ENCODE measurements around the gene PCDHA5. TPM values are rescaled to one million over a fixed set of nuclear protein-coding genes. Genes with fewer than 3 reads are reported as not detected.
"Not testable (repeated sequence)": the region's sequence is repeated elsewhere in the genome, so short reads cannot be mapped to it uniquely, and the experiment has no call there.

The PCDHA5 gene
- total RNA-seq, 4 donors from 2014 or later: 0.31 to 0.47 (median 0.46) TPM; not detected in 1

DNA sequence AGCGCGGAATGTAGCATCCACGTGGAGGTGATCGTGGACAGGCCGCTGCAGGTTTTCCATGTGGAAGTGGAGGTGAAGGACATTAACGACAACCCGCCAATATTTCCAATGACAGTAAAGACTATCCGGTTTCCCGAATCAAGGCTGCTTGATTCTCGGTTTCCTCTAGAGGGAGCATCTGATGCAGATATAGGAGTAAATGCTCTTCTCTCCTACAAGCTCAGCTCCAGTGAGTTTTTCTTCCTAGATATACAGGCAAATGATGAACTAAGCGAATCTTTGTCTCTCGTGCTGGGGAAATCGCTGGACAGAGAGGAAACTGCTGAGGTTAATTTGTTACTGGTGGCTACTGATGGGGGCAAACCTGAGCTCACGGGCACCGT, 26.2 kb upstream of the PCDHA5 start:
- TF ChIP-seq, protein P1, sequence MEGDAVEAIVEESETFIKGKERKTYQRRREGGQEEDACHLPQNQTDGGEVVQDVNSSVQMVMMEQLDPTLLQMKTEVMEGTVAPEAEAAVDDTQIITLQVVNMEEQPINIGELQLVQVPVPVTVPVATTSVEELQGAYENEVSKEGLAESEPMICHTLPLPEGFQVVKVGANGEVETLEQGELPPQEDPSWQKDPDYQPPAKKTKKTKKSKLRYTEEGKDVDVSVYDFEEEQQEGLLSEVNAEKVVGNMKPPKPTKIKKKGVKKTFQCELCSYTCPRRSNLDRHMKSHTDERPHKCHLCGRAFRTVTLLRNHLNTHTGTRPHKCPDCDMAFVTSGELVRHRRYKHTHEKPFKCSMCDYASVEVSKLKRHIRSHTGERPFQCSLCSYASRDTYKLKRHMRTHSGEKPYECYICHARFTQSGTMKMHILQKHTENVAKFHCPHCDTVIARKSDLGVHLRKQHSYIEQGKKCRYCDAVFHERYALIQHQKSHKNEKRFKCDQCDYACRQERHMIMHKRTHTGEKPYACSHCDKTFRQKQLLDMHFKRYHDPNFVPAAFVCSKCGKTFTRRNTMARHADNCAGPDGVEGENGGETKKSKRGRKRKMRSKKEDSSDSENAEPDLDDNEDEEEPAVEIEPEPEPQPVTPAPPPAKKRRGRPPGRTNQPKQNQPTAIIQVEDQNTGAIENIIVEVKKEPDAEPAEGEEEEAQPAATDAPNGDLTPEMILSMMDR (IDR thresholded peaks at IDR 0.05): no peak
- DNase-seq (ENCODE audit: low spot score): no peak
- no peak for ATAC-seq (ENCODE audit: low FRiP score)

- DNase-seq (ENCODE audit: low spot score); ATAC-seq (ENCODE audit: low FRiP score): not testable (repeated sequence)
Observed at GRCh38 chr5:140796072-140796717, 25.2 kb upstream of the PCDHA5 start.

GRCh38 chr5:140796718-140797095, 24.7 kb upstream of the PCDHA5 start:
- DNase-seq (ENCODE audit: low spot score) (no peak), ATAC-seq (ENCODE audit: low FRiP score) (no peak)
- TF ChIP-seq, protein P1 (IDR thresholded peaks at IDR 0.05): no peak

GRCh38 chr5:140800816-140801493, 20.5 kb upstream of the PCDHA5 start, which contains the start of gene PCDHA3:
PCDHA3 (plus strand) TSS chr5:140801057.
- TF ChIP-seq, protein P1 (IDR thresholded peaks at IDR 0.05): no peak
- ATAC-seq (ENCODE audit: low FRiP score): no peak
- DNase-seq (ENCODE audit: low spot score): no peak

DNA sequence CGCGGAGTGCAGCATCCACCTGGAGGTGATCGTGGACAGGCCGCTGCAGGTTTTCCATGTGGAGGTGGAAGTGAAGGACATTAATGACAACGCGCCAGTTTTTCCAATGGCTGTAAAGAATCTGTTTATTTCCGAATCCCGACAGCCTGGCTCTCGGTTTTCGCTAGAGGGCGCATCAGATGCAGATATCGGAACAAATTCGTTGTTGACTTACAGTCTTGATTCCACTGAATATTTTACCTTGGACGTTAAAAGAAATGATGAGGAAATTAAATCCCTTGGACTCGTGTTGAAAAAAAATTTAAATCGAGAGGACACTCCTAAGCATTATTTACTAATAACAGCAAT, 19.9 kb upstream of the PCDHA5 start:
- ATAC-seq (ENCODE audit: low FRiP score) (no peak), DNase-seq (ENCODE audit: low spot score) (no peak)
- TF ChIP-seq, protein P1 (IDR thresholded peaks at IDR 0.05): no peak

DNA sequence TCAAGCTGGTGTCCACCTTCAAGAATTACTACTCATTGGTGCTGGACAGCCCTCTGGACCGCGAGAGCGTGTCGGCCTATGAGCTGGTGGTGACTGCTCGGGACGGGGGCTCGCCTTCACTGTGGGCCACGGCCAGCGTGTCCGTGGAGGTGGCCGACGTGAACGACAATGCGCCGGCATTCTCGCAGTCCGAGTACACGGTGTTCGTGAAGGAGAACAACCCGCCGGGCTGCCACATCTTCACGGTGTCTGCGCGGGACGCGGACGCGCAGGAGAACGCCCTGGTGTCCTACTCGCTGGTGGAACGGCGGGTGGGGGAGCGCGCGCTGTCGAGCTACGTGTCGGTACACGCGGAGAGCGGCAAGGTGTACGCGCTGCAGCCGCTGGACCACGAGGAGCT, 19.0 kb upstream of the PCDHA5 start:
- DNase-seq (ENCODE audit: low spot score); ATAC-seq (ENCODE audit: low FRiP score): not testable (repeated sequence)

- DNase-seq (ENCODE audit: low spot score) (no peak), ATAC-seq (ENCODE audit: low FRiP score) (no peak)
- TF ChIP-seq, protein P1 (IDR thresholded peaks at IDR 0.05): no peak
Observed at GRCh38 chr5:140802781-140803271, 18.6 kb upstream of the PCDHA5 start.
